Measurements from ENCODE around the gene NUFIP1.

NUFIP1 gene

GRCh38 chr13:44917589-44918325 lies 71.5 kb downstream of the NUFIP1 start:
- peak overlapping the region; percentile 74 for H3K4me3 ChIP-seq (ENCODE audit: low read length)
- H3K27me3 ChIP-seq (ENCODE audit: control insufficient read depth, insufficient read depth, low read length), result no peaks in the 10 kb centered on the region
- H3K4me2 ChIP-seq (ENCODE audit: low read length), result peak overlapping the region; percentile 89

GRCh38 chr13:44912278-44913016 lies 76.8 kb downstream of the NUFIP1 start:
- H3K4me1 ChIP-seq (ENCODE audit: control insufficient read depth, insufficient read depth, low read length), result peaks cover 6% of the 10 kb centered on the region
- H3K27me3 ChIP-seq (ENCODE audit: control insufficient read depth, insufficient read depth, low read length), result no peaks in the 10 kb centered on the region
- no peaks in the 10 kb centered on the region for H3K9me3 ChIP-seq (replicated peaks; ENCODE audit: low read length)
- no peak overlapping the region for H3K9ac ChIP-seq (ENCODE audit: low read depth, low read length)
- H3K4me3 ChIP-seq (ENCODE audit: low read length), result no peak overlapping the region
- H3K36me3 ChIP-seq (ENCODE audit: insufficient read depth, low read length), result no peaks in the 10 kb centered on the region
- no peak overlapping the region for H3K4me2 ChIP-seq (ENCODE audit: low read length)

More at GRCh38 chr13:44917589-44918325, 71.5 kb downstream of the NUFIP1 start:
- Histone ChIP-seq H3K9me3 (replicated peaks; ENCODE audit: low read length) (no peaks in the 10 kb centered on the region), H3K9ac (ENCODE audit: low read depth, low read length) (peak overlapping the region; percentile 92), H3K36me3 (ENCODE audit: insufficient read depth, low read length) (no peaks in the 10 kb centered on the region), H3K4me1 (ENCODE audit: control insufficient read depth, insufficient read depth, low read length) (peaks cover 42% of the 10 kb centered on the region)

GRCh38 chr13:44908712-44909111 lies 80.6 kb downstream of the NUFIP1 start:
- no peaks in the 10 kb centered on the region for H3K9me3 ChIP-seq (replicated peaks; ENCODE audit: low read length)
- H3K9ac ChIP-seq (ENCODE audit: low read depth, low read length), result no peak overlapping the region
- H3K27me3 ChIP-seq (ENCODE audit: control insufficient read depth, insufficient read depth, low read length), result no peaks in the 10 kb centered on the region
- H3K4me3 ChIP-seq (ENCODE audit: low read length), result no peak overlapping the region
- H3K4me2 ChIP-seq (ENCODE audit: low read length), result no peak overlapping the region
- H3K36me3 ChIP-seq (ENCODE audit: insufficient read depth, low read length), result no peaks in the 10 kb centered on the region
- H3K4me1 ChIP-seq (ENCODE audit: control insufficient read depth, insufficient read depth, low read length), result peaks cover 37% of the 10 kb centered on the region

GRCh38 chr13:44908266-44908665 lies 81.0 kb downstream of the NUFIP1 start:
- Histone ChIP-seq H3K4me3 (ENCODE audit: low read length) (no peak overlapping the region), H3K4me1 (ENCODE audit: control insufficient read depth, insufficient read depth, low read length) (peaks cover 41% of the 10 kb centered on the region), H3K9ac (ENCODE audit: low read depth, low read length) (no peak overlapping the region), H3K36me3 (ENCODE audit: insufficient read depth, low read length) (no peaks in the 10 kb centered on the region), H3K27me3 (ENCODE audit: control insufficient read depth, insufficient read depth, low read length) (no peaks in the 10 kb centered on the region), H3K4me2 (ENCODE audit: low read length) (no peak overlapping the region), H3K9me3 (replicated peaks; ENCODE audit: low read length) (no peaks in the 10 kb centered on the region)

- Histone ChIP-seq H3K4me3 (ENCODE audit: low read length) (no peak overlapping the region), H3K36me3 (ENCODE audit: insufficient read depth, low read length) (no peaks in the 10 kb centered on the region), H3K27me3 (ENCODE audit: control insufficient read depth, insufficient read depth, low read length) (no peaks in the 10 kb centered on the region), H3K9me3 (replicated peaks; ENCODE audit: low read length) (no peaks in the 10 kb centered on the region), H3K4me1 (ENCODE audit: control insufficient read depth, insufficient read depth, low read length) (peaks cover 44% of the 10 kb centered on the region), H3K9ac (ENCODE audit: low read depth, low read length) (peak overlapping the region; percentile 20), H3K4me2 (ENCODE audit: low read length) (no peak overlapping the region)
Observed at GRCh38 chr13:44906713-44907112, 82.6 kb downstream of the NUFIP1 start.

- H3K4me1 ChIP-seq (ENCODE audit: control insufficient read depth, insufficient read depth, low read length), result peaks cover 44% of the 10 kb centered on the region
- H3K4me3 ChIP-seq (ENCODE audit: low read length), result no peak overlapping the region
- H3K27me3 ChIP-seq (ENCODE audit: control insufficient read depth, insufficient read depth, low read length), result no peaks in the 10 kb centered on the region
- H3K9ac ChIP-seq (ENCODE audit: low read depth, low read length), result no peak overlapping the region
- H3K36me3 ChIP-seq (ENCODE audit: insufficient read depth, low read length), result no peaks in the 10 kb centered on the region
- H3K4me2 ChIP-seq (ENCODE audit: low read length), result no peak overlapping the region
- H3K9me3 ChIP-seq (replicated peaks; ENCODE audit: low read length), result no peaks in the 10 kb centered on the region
Observed at GRCh38 chr13:44906230-44906629, 83.0 kb downstream of the NUFIP1 start.

GRCh38 chr13:44905556-44905955 lies 83.7 kb downstream of the NUFIP1 start:
- Histone ChIP-seq H3K9me3 (replicated peaks; ENCODE audit: low read length) (no peaks in the 10 kb centered on the region), H3K9ac (ENCODE audit: low read depth, low read length) (peak overlapping the region; percentile 56), H3K4me2 (ENCODE audit: low read length) (no peak overlapping the region), H3K4me1 (ENCODE audit: control insufficient read depth, insufficient read depth, low read length) (peaks cover 44% of the 10 kb centered on the region), H3K27me3 (ENCODE audit: control insufficient read depth, insufficient read depth, low read length) (no peaks in the 10 kb centered on the region), H3K4me3 (ENCODE audit: low read length) (no peak overlapping the region), H3K36me3 (ENCODE audit: insufficient read depth, low read length) (no peaks in the 10 kb centered on the region)

GRCh38 chr13:44904967-44905366 lies 84.3 kb downstream of the NUFIP1 start:
- H3K27me3 ChIP-seq (ENCODE audit: control insufficient read depth, insufficient read depth, low read length), result no peaks in the 10 kb centered on the region
- H3K4me3 ChIP-seq (ENCODE audit: low read length), result no peak overlapping the region
- H3K9ac ChIP-seq (ENCODE audit: low read depth, low read length), result peak overlapping the region; percentile 65

GRCh38 chr13:44903574-44903985 lies 85.7 kb downstream of the NUFIP1 start:
- Histone ChIP-seq H3K36me3 (ENCODE audit: insufficient read depth, low read length) (no peaks in the 10 kb centered on the region), H3K4me1 (ENCODE audit: control insufficient read depth, insufficient read depth, low read length) (peaks cover 44% of the 10 kb centered on the region), H3K9me3 (replicated peaks; ENCODE audit: low read length) (no peaks in the 10 kb centered on the region)

More at GRCh38 chr13:44904967-44905366, 84.3 kb downstream of the NUFIP1 start:
- Histone ChIP-seq H3K4me1 (ENCODE audit: control insufficient read depth, insufficient read depth, low read length) (peaks cover 44% of the 10 kb centered on the region), H3K36me3 (ENCODE audit: insufficient read depth, low read length) (no peaks in the 10 kb centered on the region), H3K9me3 (replicated peaks; ENCODE audit: low read length) (no peaks in the 10 kb centered on the region), H3K4me2 (ENCODE audit: low read length) (peak overlapping the region; percentile 52)

GRCh38 chr13:44902738-44903137 lies 86.5 kb downstream of the NUFIP1 start:
- Histone ChIP-seq H3K36me3 (ENCODE audit: insufficient read depth, low read length) (no peaks in the 10 kb centered on the region), H3K4me3 (ENCODE audit: low read length) (no peak overlapping the region), H3K4me2 (ENCODE audit: low read length) (no peak overlapping the region), H3K4me1 (ENCODE audit: control insufficient read depth, insufficient read depth, low read length) (peaks cover 42% of the 10 kb centered on the region), H3K9me3 (replicated peaks; ENCODE audit: low read length) (no peaks in the 10 kb centered on the region), H3K27me3 (ENCODE audit: control insufficient read depth, insufficient read depth, low read length) (no peaks in the 10 kb centered on the region), H3K9ac (ENCODE audit: low read depth, low read length) (peak overlapping the region; percentile 23)

More at GRCh38 chr13:44903574-44903985, 85.7 kb downstream of the NUFIP1 start:
- H3K4me2 ChIP-seq (ENCODE audit: low read length), result peak overlapping the region; percentile 10
- peak overlapping the region; percentile 65 for H3K9ac ChIP-seq (ENCODE audit: low read depth, low read length)
- H3K4me3 ChIP-seq (ENCODE audit: low read length), result no peak overlapping the region
- no peaks in the 10 kb centered on the region for H3K27me3 ChIP-seq (ENCODE audit: control insufficient read depth, insufficient read depth, low read length)

GRCh38 chr13:44899967-44900366 lies 89.3 kb downstream of the NUFIP1 start:
- no peak overlapping the region for H3K4me3 ChIP-seq (ENCODE audit: low read length)
- no peaks in the 10 kb centered on the region for H3K9me3 ChIP-seq (replicated peaks; ENCODE audit: low read length)
- H3K9ac ChIP-seq (ENCODE audit: low read depth, low read length), result no peak overlapping the region
- H3K4me1 ChIP-seq (ENCODE audit: control insufficient read depth, insufficient read depth, low read length), result peaks cover 19% of the 10 kb centered on the region
- H3K27me3 ChIP-seq (ENCODE audit: control insufficient read depth, insufficient read depth, low read length), result no peaks in the 10 kb centered on the region
- H3K36me3 ChIP-seq (ENCODE audit: insufficient read depth, low read length), result no peaks in the 10 kb centered on the region
- no peak overlapping the region for H3K4me2 ChIP-seq (ENCODE audit: low read length)
